H1 (cell line): ENCODE results near the gene PIAS1. TPM values are rescaled to one million over a fixed set of nuclear protein-coding genes. Genes with fewer than 3 reads are reported as not detected.

ENCODE experiments used
- BACH1 ChIP-seq: IDR thresholded peaks from 2 replicates; pipeline ENCODE4 v1.6.1; 2012; ENCODE audit warnings: low read length, improper control_type of control experiment
- RAD21 ChIP-seq, 2 experiments: IDR thresholded peaks in 1 of 2; conservative IDR thresholded peaks in 1 of 2; 2 replicates each; pipeline ENCODE4 v1.6.1; 2011; ENCODE audit warnings: low read depth in 2 of 2, low read length in 2 of 2, improper control_type of control experiment in 1 of 2, inconsistent platforms in 1 of 2, mild to moderate bottlenecking in 1 of 2, moderate library complexity in 1 of 2
- SRF ChIP-seq: IDR thresholded peaks from 2 replicates; pipeline ENCODE4 v1.6.1; 2011; ENCODE audit warnings: mild to moderate bottlenecking, low read depth, low read length, moderate library complexity
- TCF12 ChIP-seq: IDR thresholded peaks from 2 replicates; pipeline ENCODE4 v1.6.1; 2011; ENCODE audit warnings: low read depth, mild to moderate bottlenecking, low read length
- polyA plus RNA-seq, 7 experiments: library from polyadenylated mRNA; depleted of rRNA in 3 of 7; stranded (reverse) in 5 of 7; unstranded in 2 of 7; fragments of >200 nt in 5 of 7; fragments of 200-250 nt in 2 of 7; gene quantifications; 1 replicate in 5 of 7; 2 replicates in 1 of 7; 4 replicates in 1 of 7; pipeline versions ENCODE4 v1.2.1 to v1.2.3, GENCODE V29; 2011 to 2013; ENCODE audit warnings: missing spikeins in 2 of 7, mixed read lengths in 2 of 7
- total RNA-seq: library from RNA; stranded (reverse); fragmentation: NEBNext Ultra II Directional; extraction: Animal tissue kit (Norgen Biotek cat#: 25700); gene quantifications from 2 replicates; pipeline ENCODE4 v1.2.1, GENCODE V29; 2021

Gene PIAS1
- total and polyA plus RNA-seq, 2 of the 8 experiments (the other 6 are each of a cell fraction or from before 2014, with no cell fraction given) = 30.8 to 34.5 TPM

DNA sequence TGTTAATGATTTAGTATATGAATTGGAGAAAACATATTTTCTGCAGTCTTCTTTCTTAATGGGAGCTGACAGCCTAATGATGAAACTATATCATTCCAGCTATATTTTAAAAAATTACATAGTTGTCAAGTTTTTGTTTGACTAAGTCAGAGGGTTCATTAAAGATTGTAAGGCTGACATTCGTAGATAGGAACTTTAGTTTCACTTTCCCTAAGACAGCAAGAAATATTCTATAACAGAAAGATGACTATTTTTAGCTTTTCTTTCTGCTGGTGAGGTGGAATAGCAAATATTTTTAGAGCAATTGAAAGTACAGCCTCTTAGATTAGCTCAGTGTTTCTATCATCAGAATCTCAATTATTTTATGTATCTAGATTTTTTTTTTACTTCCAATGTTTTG, 60.2 kb downstream of the PIAS1 start (continued):
- TF ChIP-seq RAD21 (IDR thresholded peaks at IDR 0.05 in 1 of 2, conservative IDR thresholded peaks at IDR 0.05 in 1 of 2; ENCODE audit: low read depth in 2 of 2, low read length in 2 of 2) (no peak), BACH1 (no peak), SRF (no peak), TCF12 (no peak)
